ENCODE measurements around the gene RFNG.

Gene RFNG

DNA sequence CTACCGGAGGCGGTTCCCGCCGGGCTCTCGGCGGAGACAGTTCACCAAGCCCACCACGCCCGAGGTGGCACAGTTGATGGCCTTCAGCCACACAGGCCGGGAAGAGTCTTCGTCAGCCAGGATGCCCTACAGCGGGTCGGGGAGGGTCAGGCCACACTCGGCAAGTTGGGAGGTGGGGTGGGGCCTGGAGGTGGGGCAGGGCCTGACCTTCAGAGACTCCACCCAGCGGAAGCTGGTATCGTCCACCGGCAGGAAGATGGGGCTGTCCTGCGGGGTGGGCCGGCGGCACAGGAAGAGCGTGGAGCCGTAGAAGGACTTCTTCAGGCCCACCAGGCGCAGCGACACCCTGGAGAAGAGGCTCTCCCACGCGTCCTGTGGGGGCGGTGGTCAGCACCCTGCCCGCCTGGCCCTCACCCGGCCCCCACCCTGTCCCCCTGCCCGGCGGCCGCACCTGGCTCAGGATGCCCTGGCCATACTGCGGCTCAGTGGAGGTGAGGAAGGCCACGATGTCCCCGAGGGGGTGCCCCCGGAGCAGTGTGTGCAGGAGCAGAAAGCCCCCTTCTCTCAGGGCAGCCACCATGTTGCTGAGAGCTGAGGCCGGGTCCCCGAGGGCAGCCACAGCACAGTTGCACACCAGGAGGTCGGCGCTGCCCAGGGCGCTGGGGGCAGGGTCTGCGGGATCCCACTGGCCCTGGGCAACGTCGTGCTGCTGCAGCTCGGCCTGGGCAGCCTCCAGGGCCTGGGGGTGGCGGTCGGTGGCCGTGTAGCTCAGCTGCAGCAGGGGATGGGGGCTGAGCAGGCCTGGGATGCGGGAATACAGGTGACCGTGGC is 33.6 kb upstream of the RFNG start:
- Mint-ChIP-seq H3K4me1 (ENCODE audit: low read depth) (no peaks in the 10 kb centered on the region), H3K9me3 (no peaks in the 10 kb centered on the region), H3K4me3 (no peak overlapping the region), H3K27ac (no peak overlapping the region), H3K27me3 (no peaks in the 10 kb centered on the region), H3K36me3 (ENCODE audit: low read depth) (peaks cover 89% of the 10 kb centered on the region)
- no peak for DNase-seq

DNA sequence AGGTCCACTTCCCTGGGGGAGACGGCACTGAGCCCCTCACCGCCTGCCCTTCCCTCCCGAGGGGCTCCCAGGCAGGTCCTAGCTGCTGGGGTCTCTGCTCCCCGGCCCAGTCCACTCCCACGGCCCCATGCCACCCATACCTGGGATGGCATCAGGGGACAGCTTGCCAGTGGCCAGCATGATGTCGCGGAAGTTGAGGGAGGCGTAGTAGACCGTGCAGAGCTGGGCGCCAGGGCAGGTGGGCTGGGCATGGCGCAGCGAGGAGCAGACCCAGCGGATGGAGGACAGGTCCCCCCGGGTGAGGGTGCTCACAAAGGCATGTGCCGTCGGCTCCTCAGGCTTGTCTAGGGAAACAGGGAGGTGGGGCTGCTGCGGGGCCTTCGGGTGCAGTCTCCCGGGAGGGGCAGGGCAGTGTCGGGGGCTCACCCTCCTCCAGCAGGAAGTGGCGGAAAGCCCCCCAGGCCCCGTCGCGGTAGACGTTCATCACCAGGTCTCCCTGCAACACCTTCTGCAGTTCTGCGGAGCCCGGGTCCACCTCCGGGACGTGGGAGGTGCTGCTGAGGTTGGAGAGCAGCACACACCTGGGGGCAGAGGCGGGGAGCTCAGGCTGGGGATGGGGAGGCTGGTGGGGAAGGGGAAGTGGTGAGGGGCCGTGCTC is 32.9 kb upstream of the RFNG start:
- H3K27me3 Mint-ChIP-seq = no peaks in the 10 kb centered on the region
- H3K27ac Mint-ChIP-seq = no peak overlapping the region
- H3K4me3 Mint-ChIP-seq = no peak overlapping the region
- H3K4me1 Mint-ChIP-seq (ENCODE audit: low read depth) = no peaks in the 10 kb centered on the region
- no peak for DNase-seq
- H3K36me3 Mint-ChIP-seq (ENCODE audit: low read depth) = peaks cover 91% of the 10 kb centered on the region
- H3K9me3 Mint-ChIP-seq = no peaks in the 10 kb centered on the region

DNA sequence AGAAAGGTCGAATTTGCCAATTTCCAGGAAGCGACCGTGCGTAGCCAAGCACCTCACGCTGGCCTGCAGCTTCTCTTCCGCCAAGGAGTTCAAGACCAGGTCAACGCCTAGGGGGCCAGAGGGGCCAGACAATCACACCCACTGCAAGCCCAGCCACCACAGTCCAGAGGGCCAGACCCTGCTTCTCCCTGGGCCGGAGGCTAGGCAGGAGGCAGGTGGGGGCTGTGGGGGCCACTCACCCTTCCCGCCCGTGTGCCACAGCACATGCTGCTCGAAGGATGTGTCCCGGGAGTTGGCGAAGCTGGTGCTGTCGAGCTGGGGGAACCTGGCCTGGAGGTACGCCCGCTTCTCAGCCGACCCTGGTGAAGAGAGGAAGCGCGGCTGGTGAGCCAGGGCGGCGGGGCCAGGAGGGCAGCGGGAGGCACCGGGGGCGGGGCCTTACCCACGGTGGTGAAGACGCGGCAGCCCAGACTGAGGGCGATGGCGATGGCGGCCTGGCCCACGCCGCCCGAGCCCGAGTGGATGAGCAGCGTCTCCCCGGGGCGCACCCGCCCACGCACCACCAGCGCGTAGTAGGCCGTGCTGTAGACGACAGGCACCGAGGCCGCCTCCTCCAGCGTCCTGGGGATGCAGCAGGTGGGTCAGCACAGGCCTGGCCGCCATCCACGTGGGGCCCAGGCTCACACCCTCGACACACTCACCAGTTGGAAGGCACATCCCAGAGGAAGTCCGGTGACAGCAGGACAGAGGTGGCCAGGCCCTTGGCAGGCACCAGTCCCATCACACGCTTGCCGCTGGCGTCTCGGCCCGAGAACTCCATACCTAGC is 32.1 kb upstream of the RFNG start:
- no peak for DNase-seq
- Mint-ChIP-seq H3K36me3 (ENCODE audit: low read depth) (peaks cover 90% of the 10 kb centered on the region), H3K9me3 (no peaks in the 10 kb centered on the region), H3K4me1 (ENCODE audit: low read depth) (no peaks in the 10 kb centered on the region), H3K27me3 (no peaks in the 10 kb centered on the region), H3K4me3 (no peak overlapping the region), H3K27ac (peak overlapping the region; percentile 26)

DNA sequence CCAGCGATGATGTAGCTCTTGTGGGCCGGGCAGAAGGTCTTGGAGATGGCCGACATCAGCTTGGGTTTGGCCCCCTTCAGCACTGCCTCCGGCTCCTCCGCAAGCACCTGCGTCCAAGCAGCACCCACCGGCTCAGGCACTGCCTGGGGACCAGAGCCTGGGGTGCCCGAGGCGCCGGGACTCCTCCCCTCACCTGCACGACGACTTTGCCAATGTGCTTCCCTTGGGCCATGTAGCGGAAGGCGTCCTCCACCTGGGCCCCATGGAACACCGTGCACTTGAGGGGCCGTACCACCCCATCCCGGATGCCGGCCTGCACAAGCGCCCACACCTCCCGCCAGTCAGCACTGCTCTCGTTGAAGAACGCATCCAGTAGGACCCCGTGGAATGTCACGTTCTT is 31.4 kb upstream of the RFNG start:
- no peak for DNase-seq
- Mint-ChIP-seq H3K27ac (no peak overlapping the region), H3K4me3 (no peak overlapping the region), H3K27me3 (no peaks in the 10 kb centered on the region), H3K36me3 (ENCODE audit: low read depth) (peaks cover 90% of the 10 kb centered on the region), H3K9me3 (no peaks in the 10 kb centered on the region), H3K4me1 (ENCODE audit: low read depth) (peaks cover 2% of the 10 kb centered on the region)

DNA sequence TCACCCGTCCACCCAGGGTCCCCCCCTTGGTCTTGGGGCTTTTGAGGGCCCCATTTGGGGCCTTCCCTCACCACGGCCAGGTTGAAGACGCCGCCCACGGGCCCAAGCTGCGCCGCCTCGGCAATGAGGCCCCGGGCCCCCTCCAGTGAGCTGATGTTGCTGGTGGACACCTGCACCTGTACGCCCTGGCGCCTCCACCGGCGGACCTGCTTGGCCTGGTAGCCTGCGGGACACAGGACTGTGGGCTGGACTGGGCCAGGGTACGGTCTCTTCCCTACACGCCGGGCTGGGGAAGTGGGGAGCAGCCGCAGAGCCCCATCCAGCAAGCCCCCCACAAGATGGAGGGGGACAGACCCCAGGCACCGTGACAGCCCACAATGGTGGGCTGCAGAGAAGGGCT is 30.8 kb upstream of the RFNG start:
- no peak for DNase-seq
- Mint-ChIP-seq H3K27me3 (no peaks in the 10 kb centered on the region), H3K4me3 (no peak overlapping the region), H3K4me1 (ENCODE audit: low read depth) (peaks cover 2% of the 10 kb centered on the region), H3K9me3 (no peaks in the 10 kb centered on the region), H3K36me3 (ENCODE audit: low read depth) (peaks cover 90% of the 10 kb centered on the region), H3K27ac (no peak overlapping the region)

DNA sequence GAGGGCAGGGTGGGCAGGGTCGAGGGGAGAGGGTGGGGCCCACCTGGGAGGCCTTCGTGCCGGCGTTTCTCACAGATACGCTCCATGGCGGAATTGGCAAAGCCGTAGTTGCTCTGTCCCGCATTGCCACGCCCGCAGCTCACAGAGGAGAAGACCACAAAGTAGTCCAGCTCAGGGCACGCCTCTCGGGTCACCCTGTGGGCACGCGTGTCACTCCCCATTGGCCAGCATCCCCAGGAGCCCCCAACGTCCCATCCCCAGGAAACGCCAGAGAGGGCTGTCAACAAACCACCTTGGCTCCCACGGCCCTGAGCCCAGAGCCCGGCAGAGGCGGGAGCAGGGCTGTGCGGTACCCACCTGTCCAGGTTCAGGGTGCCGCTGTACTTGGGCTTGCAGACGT is 30.4 kb upstream of the RFNG start:
- Mint-ChIP-seq H3K27ac (no peak overlapping the region), H3K4me3 (no peak overlapping the region), H3K4me1 (ENCODE audit: low read depth) (peaks cover 2% of the 10 kb centered on the region), H3K9me3 (no peaks in the 10 kb centered on the region), H3K36me3 (ENCODE audit: low read depth) (peaks cover 86% of the 10 kb centered on the region), H3K27me3 (no peaks in the 10 kb centered on the region)
- no peak for DNase-seq

DNA sequence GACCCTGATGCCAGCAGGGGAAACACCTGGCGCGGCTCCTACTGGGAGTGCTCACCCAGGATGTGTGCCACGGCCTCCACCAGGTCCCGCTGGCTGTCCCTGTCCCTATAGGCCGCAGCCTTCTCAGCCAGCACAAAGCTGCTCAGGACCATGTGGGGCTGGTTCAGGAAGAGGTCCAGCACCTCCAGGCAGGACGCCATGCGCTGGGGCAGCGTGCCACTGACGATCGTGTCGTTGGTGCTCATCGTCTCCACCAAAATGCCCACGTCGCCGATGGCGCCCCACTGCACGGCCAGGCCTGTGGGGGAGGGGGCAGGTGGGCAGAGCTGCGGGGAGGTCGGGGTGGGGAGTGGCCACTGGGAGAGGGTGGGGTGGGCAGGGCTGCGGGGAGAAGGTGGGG is 29.9 kb upstream of the RFNG start:
- peaks cover 2% of the 10 kb centered on the region for H3K4me1 Mint-ChIP-seq (ENCODE audit: low read depth)
- no peaks in the 10 kb centered on the region for H3K9me3 Mint-ChIP-seq
- H3K36me3 Mint-ChIP-seq (ENCODE audit: low read depth) = peaks cover 82% of the 10 kb centered on the region
- H3K4me3 Mint-ChIP-seq = no peak overlapping the region
- no peak overlapping the region for H3K27ac Mint-ChIP-seq
- DNase-seq = no peak
- no peaks in the 10 kb centered on the region for H3K27me3 Mint-ChIP-seq

DNA sequence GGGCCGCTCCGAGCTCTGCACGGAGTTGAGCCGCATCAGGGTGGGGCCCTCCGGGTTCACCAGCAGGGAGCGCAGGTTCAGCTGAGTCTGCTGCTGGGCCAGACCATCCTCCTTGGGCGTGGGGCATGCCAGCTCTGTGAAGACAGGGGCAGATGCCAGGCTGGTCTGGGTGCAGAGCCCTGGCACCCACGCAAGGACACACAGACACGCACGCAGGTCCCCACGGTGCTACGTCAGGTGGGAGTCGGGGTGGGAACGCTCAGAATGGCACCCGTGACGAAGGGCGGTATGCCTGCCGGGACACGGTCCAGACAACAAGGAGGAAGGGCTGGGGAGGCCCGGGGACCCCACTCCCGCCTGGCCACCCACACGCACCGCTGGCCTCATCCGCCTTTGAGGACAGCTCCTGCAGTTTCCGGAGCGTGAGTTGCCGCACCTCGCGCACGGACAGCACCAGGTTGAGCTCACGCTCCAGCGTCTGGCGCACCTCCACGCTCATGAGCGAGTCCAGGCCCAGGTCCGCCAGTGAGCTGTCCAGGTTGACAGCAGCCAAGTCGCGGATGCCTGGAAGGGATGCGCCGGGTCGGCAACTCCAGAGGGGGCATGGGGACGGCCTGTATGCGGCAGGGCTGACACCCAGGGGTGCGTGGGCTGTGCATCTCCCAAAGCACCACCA is 29.3 kb upstream of the RFNG start:
- H3K4me3 Mint-ChIP-seq = no peak overlapping the region
- no peaks in the 10 kb centered on the region for H3K27me3 Mint-ChIP-seq
- no peaks in the 10 kb centered on the region for H3K9me3 Mint-ChIP-seq
- peaks cover 76% of the 10 kb centered on the region for H3K36me3 Mint-ChIP-seq (ENCODE audit: low read depth)
- no peak overlapping the region for H3K27ac Mint-ChIP-seq
- peaks cover 2% of the 10 kb centered on the region for H3K4me1 Mint-ChIP-seq (ENCODE audit: low read depth)
- DNase-seq = no peak

DNA sequence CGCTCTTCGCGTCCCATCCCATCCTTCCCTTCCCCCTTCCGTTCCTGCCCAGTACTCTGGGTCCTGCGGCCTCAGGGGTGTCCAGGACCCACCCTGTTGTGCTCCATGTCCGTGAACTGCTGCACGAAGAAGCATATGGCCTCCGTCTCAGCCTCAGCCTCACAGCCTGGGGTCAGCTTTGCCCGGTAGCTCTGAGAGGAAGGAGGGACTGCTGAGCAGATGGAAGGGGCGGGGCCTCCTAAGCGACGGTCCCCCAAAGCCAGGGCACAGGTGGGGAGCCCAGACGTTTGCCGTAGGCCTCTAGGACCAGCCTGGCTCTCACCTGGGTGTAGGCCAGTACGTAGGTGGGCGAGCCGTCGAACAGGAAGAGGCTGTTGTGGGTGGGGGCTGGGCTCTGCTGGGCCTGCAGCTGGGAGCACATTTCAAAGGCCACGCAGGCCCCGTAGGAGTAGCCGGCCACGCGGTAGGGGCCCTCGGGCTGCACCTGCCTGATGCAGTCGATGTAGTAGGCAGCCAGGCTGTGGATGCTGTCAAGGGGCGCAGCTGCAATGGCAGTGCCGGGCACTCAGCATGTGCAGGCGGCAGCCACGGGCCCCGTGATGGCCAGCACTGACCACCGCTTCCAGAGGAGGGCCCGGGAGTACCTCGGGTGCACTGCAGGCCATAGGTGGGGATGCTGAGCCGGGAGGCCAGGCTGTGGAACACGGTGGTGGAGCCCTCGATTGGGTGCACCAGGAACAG is 28.6 kb upstream of the RFNG start:
- H3K4me3 Mint-ChIP-seq = no peak overlapping the region
- H3K27me3 Mint-ChIP-seq = no peaks in the 10 kb centered on the region
- no peaks in the 10 kb centered on the region for H3K9me3 Mint-ChIP-seq
- DNase-seq = no peak
- peaks cover 2% of the 10 kb centered on the region for H3K4me1 Mint-ChIP-seq (ENCODE audit: low read depth)
- peaks cover 72% of the 10 kb centered on the region for H3K36me3 Mint-ChIP-seq (ENCODE audit: low read depth)
- H3K27ac Mint-ChIP-seq = no peak overlapping the region

DNA sequence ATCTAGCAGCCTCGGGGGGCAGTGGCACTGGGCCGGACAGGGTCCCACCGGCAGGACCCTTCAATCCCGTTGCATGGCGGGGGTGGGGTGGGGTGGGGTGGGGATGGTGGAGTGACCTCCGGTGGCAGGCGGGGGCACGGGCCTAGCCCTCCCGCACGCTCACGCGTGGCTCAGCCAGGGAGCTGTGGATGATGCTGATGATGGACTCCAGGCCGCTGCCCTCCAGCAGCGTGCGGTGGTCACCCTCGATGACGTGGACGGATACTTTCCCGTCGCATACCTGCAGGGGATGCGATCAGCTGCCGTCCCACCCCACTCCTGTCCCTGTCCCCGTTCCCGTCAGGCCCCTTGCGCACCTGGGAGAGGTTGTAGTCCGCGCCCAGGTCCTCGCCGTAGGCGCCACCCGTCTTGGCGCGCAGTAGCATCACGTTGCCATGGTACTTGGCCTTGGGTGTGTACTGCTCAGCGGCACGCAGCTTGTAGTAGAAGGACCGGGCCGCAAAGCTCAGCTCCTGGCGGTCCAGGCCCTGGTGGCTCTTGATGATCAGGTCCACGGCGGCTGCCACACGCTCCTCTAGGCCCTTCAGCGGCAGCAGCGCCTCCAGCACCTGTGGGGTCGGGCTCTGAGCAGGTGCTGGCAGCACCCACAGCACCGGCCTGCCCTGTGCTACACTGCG is 27.5 kb upstream of the RFNG start:
- Mint-ChIP-seq H3K27ac (no peak overlapping the region), H3K4me1 (ENCODE audit: low read depth) (peaks cover 2% of the 10 kb centered on the region), H3K27me3 (no peaks in the 10 kb centered on the region), H3K36me3 (ENCODE audit: low read depth) (peaks cover 63% of the 10 kb centered on the region), H3K9me3 (no peaks in the 10 kb centered on the region), H3K4me3 (no peak overlapping the region)
- no peak for DNase-seq

DNA sequence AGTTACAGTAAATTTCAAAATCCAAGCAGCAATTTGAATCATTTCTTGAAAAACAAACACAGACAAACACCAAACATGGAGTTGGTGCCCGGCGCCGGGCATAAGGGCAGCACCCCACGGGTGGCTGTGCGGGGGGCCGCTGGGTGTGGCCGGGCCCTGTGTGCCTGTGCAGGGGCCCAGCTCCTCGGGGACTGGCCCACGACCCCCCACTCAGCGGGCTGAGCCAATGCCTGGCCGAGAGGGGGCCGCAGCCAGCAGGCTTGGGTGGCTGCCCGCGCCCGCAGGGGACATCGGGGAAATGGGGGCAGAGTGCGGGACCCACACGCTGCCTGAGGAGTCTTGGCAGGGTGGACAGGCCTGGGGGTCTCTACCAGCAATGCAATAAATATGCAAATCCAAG is 26.8 kb upstream of the RFNG start:
- no peak for DNase-seq
- Mint-ChIP-seq H3K27ac (peak overlapping the region; percentile 56), H3K4me1 (ENCODE audit: low read depth) (peaks cover 2% of the 10 kb centered on the region), H3K36me3 (ENCODE audit: low read depth) (peaks cover 57% of the 10 kb centered on the region), H3K4me3 (no peak overlapping the region), H3K9me3 (no peaks in the 10 kb centered on the region), H3K27me3 (no peaks in the 10 kb centered on the region)

DNA sequence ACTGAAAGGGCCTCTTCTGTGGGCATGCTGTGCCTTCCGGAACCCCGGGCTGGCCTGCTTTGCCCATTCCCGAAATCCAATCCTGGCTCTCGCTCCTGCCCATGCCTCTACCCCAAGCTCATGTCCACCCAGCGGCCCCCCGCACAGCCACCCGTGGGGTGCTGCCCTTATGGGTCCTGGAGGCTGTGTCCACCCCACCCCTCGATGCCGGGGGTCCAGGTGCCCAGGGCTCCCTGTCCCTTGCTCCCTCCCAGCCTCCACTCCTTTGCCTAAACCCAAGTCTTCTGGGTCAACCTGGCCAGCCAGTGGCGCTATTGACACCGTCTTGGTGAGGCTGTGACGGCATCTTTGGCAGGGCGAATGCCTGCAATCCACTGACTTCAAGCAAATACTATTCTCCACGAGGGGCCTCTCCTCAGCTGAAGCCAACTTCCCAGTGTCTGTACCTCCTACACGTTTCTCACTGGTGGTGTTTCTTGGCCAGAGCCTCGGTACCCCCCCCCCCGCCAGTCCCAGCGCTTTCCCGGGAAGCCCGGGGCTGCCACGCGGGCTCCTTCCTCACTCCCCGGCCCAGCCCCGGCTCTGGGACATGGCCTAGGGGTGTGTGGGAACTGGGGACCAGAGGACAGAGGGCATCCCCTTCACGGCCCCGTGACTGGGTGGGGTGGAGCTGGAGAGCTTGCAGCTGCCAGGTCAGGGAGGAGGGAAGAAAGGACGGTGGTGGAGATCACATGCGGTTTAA is 26.2 kb upstream of the RFNG start:
- DNase-seq = no peak
- H3K27me3 Mint-ChIP-seq = no peaks in the 10 kb centered on the region
- peaks cover 2% of the 10 kb centered on the region for H3K4me1 Mint-ChIP-seq (ENCODE audit: low read depth)
- no peak overlapping the region for H3K4me3 Mint-ChIP-seq
- H3K36me3 Mint-ChIP-seq (ENCODE audit: low read depth) = peaks cover 50% of the 10 kb centered on the region
- no peaks in the 10 kb centered on the region for H3K9me3 Mint-ChIP-seq
- H3K27ac Mint-ChIP-seq = peak overlapping the region; percentile 56
